PC-9 (cell line): Measurements from ENCODE around the gene AQP12B. TPM values are rescaled to one million over a fixed set of nuclear protein-coding genes. Genes with fewer than 3 reads are reported as not detected.

Source experiments
- BruUV-seq: library from RNA; stranded (reverse); fragments of 400-500 nt; replicated peaks from 2 replicates; lab custom pipeline; 2021; lab: Mats Ljungman, UMichigan
- CTCF ChIA-PET: fragments of 300-600 bp; sonication (Branson Sonifier 250); formaldehyde crosslinking; loops from one replicate; lab custom pipeline; 2022; ENCODE audit warnings: antibody characterized with exemption; lab: Charles Lee
- POLR2A ChIA-PET: fragments of 300-600 bp; sonication (Branson Sonifier 250); formaldehyde crosslinking; loops from one replicate; lab custom pipeline; 2022; ENCODE audit warnings: antibody characterized with exemption; ENCODE audit not compliant: unreplicated experiment; lab: Charles Lee
- DNase-seq, 2 experiments: peaks; one replicate each; pipeline versions ENCODE4 v3.0.0 to v3.0.0-alpha.2; 2015 to 2022; ENCODE audit warnings: mixed read lengths in 1 of 2
- H2AFZ ChIP-seq: fragments of 200-600 bp; sonication (generic); 2 replicates; pipeline ENCODE4 v1.8.1; 2017; ENCODE audit warnings: antibody characterized with exemption
- H3F3A ChIP-seq: fragments of 200-600 bp; sonication (generic); 2 replicates; pipeline ENCODE4 v1.8.1; 2017; ENCODE audit warnings: antibody characterized with exemption, mild to moderate bottlenecking, low read depth; ENCODE audit not compliant: insufficient read depth
- H3K27ac ChIP-seq: fragments of 200-600 bp; sonication (generic); 2 replicates; pipeline ENCODE4 v1.6.1; 2016; ENCODE audit warnings: mixed run types
- H3K27me3 ChIP-seq: fragments of 200-600 bp; sonication (generic); 2 replicates; pipeline ENCODE4 v1.6.1; 2016; ENCODE audit warnings: low read depth, mixed run types; ENCODE audit not compliant: insufficient read depth
- H3K36me3 ChIP-seq: fragments of 200-600 bp; sonication (generic); 2 replicates; pipeline ENCODE4 v1.6.1; 2016; ENCODE audit warnings: low read depth, mixed run types
- H3K4me1 ChIP-seq: fragments of 200-600 bp; sonication (generic); replicated peaks from 2 replicates; pipeline ENCODE4 v1.6.1; 2016; ENCODE audit warnings: mixed run types; ENCODE audit not compliant: insufficient read depth
- H3K4me2 ChIP-seq: fragments of 200-600 bp; sonication (generic); 2 replicates; pipeline ENCODE4 v1.6.1; 2017; ENCODE audit warnings: mixed run types
- H3K4me3 ChIP-seq: fragments of 200-600 bp; sonication (generic); 2 replicates; pipeline ENCODE4 v1.6.1; 2016; ENCODE audit warnings: mixed run types
- H3K79me2 ChIP-seq: fragments of 200-600 bp; sonication (generic); 2 replicates; pipeline ENCODE4 v1.6.1; 2017; ENCODE audit warnings: low read depth, mixed run types
- H3K9me2 ChIP-seq: fragments of 200-600 bp; sonication (generic); 2 replicates; pipeline ENCODE4 v1.8.1; 2017; ENCODE audit warnings: mild to moderate bottlenecking; ENCODE audit not compliant: insufficient read depth
- H3K9me3 ChIP-seq: fragments of 200-600 bp; sonication (generic); 2 replicates; pipeline ENCODE4 v1.8.1; 2016; ENCODE audit warnings: low read depth; ENCODE audit not compliant: insufficient read depth
- H4K20me1 ChIP-seq: fragments of 200-600 bp; sonication (generic); 2 replicates; pipeline ENCODE4 v1.8.1; 2017; ENCODE audit not compliant: insufficient read depth
- CTCF ChIP-seq: fragments of 200-600 bp; sonication (generic); conservative IDR thresholded peaks from 2 replicates; pipeline ENCODE4 v1.6.1; 2017; ENCODE audit warnings: mixed run types, antibody characterized with exemption, mild to moderate bottlenecking, moderate library complexity
- EZH2 ChIP-seq: fragments of 200-600 bp; sonication (generic); IDR thresholded peaks from 2 replicates; pipeline ENCODE4 v1.8.0; 2017; ENCODE audit warnings: antibody characterized with exemption, low read depth
- intact Hi-C: fragments of 100-400 bp; cut with micrococcal nuclease; formaldehyde crosslinking; loops from one replicate; pipeline ENCODE4 v1.10.0; 2022; ENCODE audit not compliant: unreplicated experiment
- total RNA-seq: library from RNA; stranded (reverse); gene quantifications from 2 replicates; pipeline ENCODE4 v1.2.3, GENCODE V29; 2021

The AQP12B gene
- total RNA-seq, 1 experiment from 2014 or later: not detected

- no peak for DNase-seq
- Histone ChIP-seq H3K4me1 (no peaks in the 10 kb centered on the region), H3K4me2 (no peak overlapping the region), H3K27me3 (peaks cover 100% of the 10 kb centered on the region), H3K36me3 (no peaks in the 10 kb centered on the region), H3F3A (no peaks in the 10 kb centered on the region), H3K79me2 (no peaks in the 10 kb centered on the region), H3K27ac (no peak overlapping the region), H2AFZ (no peak overlapping the region), H4K20me1 (peaks cover 2% of the 10 kb centered on the region; the same call in 1 of the 2 replicates), H3K9me2 (no peaks in the 10 kb centered on the region), H3K4me3 (no peak overlapping the region), H3K9me3 (no peaks in the 10 kb centered on the region)
- ChIA-PET CTCF (no interaction called here), POLR2A (no interaction called here)
- no peak for TF ChIP-seq EZH2
- TF ChIP-seq CTCF: no peak
- intact Hi-C loops: no loop called here
- no TSS peak for BruUV-seq
These were observed 33.6 kb upstream of the AQP12B start for GRCh38 chr2:240716130-240716798.

GRCh38 chr2:240714747-240715725, 32.4 kb upstream of the AQP12B start:
- no peak for TF ChIP-seq EZH2
- no peak; the same call in 1 of the 2 replicates for TF ChIP-seq CTCF
- intact Hi-C loops: no loop called here
- no peaks in the 10 kb centered on the region for H3F3A ChIP-seq
- POLR2A ChIA-PET: interaction anchor here (0.6 kb wide), 2 partner anchors 90 to 229 kb away, joined by 3 to 16 read pairs; no protein-coding TSS in a partner anchor
- H3K4me1 ChIP-seq: no peaks in the 10 kb centered on the region
- peaks cover 2% of the 10 kb centered on the region; the same call in 1 of the 2 replicates for H4K20me1 ChIP-seq
- H3K4me2 ChIP-seq: no peak overlapping the region
- CTCF ChIA-PET: no interaction called here
- H3K36me3 ChIP-seq: no peaks in the 10 kb centered on the region
- H3K9me3 ChIP-seq: no peaks in the 10 kb centered on the region
- no peaks in the 10 kb centered on the region for H3K79me2 ChIP-seq
- H3K27ac ChIP-seq: no peak overlapping the region
- no peak for DNase-seq
- no TSS peak for BruUV-seq
- no peak overlapping the region for H3K4me3 ChIP-seq
- H3K9me2 ChIP-seq: no peaks in the 10 kb centered on the region
- peaks cover 98% of the 10 kb centered on the region for H3K27me3 ChIP-seq
- no peak overlapping the region for H2AFZ ChIP-seq

GRCh38 chr2:240713928-240714746, 31.5 kb upstream of the AQP12B start:
- H3K9me3 ChIP-seq: no peaks in the 10 kb centered on the region
- CTCF ChIA-PET: no interaction called here
- H3K36me3 ChIP-seq: no peaks in the 10 kb centered on the region
- no peak for DNase-seq
- H4K20me1 ChIP-seq: peaks cover 2% of the 10 kb centered on the region
- H3K4me2 ChIP-seq: no peak overlapping the region
- H3K4me1 ChIP-seq: no peaks in the 10 kb centered on the region
- H2AFZ ChIP-seq: no peak overlapping the region
- H3K27ac ChIP-seq: no peak overlapping the region
- no peak overlapping the region for H3K4me3 ChIP-seq
- no peak for TF ChIP-seq CTCF
- TF ChIP-seq EZH2: no peak
- no peaks in the 10 kb centered on the region for H3K79me2 ChIP-seq
- no TSS peak for BruUV-seq
- no peaks in the 10 kb centered on the region for H3F3A ChIP-seq
- intact Hi-C loops: no loop called here
- H3K9me2 ChIP-seq: no peaks in the 10 kb centered on the region
- POLR2A ChIA-PET: interaction anchor here (0.5 to 0.6 kb wide), 3 partner anchors 91 to 230 kb away, joined by 3 to 16 read pairs (median 8); no protein-coding TSS in a partner anchor
- peaks cover 98% of the 10 kb centered on the region for H3K27me3 ChIP-seq
